Stimulated activated CD4-positive, alpha-beta T cell treated with anti-CD3 and anti-CD28 coated beads, TNF-alpha, amount 100 ng/mL, for 24 hours (primary cell): Measurements from ENCODE around the gene GARNL3.

Experiments used
- DNase-seq, 3 experiments: peaks; one replicate each; pipeline ENCODE4 v3.0.0-alpha.2; 2020; ENCODE audit warnings: low read depth in 3 of 3

GARNL3 gene

GRCh38 chr9:127311239-127311741 lies 46.7 kb downstream of the GARNL3 start:
- peak in 1 of 3 experiments; percentile 3 for DNase-seq

- no peak for DNase-seq
These were observed 48.5 kb downstream of the GARNL3 start for GRCh38 chr9:127313042-127313560.

- DNase-seq: no peak
These were observed 50.3 kb downstream of the GARNL3 start for GRCh38 chr9:127314911-127315310.

GRCh38 chr9:127316586-127317323 lies 52.2 kb downstream of the GARNL3 start:
- no peak for DNase-seq

GRCh38 chr9:127318651-127319167 lies 54.1 kb downstream of the GARNL3 start:
- DNase-seq: no peak

GRCh38 chr9:127319366-127320114 lies 55.0 kb downstream of the GARNL3 start:
- DNase-seq: no peak

- no peak for DNase-seq
These were observed 55.5 kb downstream of the GARNL3 start for GRCh38 chr9:127320115-127320378.

GRCh38 chr9:127323393-127323792 lies 58.8 kb downstream of the GARNL3 start:
- DNase-seq: no peak

GRCh38 chr9:127330501-127330900 lies 65.9 kb downstream of the GARNL3 start:
- no peak for DNase-seq

- no peak for DNase-seq
These were observed 68.9 kb downstream of the GARNL3 start for GRCh38 chr9:127333221-127334064.

- no peak for DNase-seq
These were observed 70.2 kb downstream of the GARNL3 start for GRCh38 chr9:127334725-127335124.

GRCh38 chr9:127336086-127336485 lies 71.5 kb downstream of the GARNL3 start:
- DNase-seq: no peak

- no peak for DNase-seq
These were observed 72.2 kb downstream of the GARNL3 start for GRCh38 chr9:127336506-127337352.

- DNase-seq: no peak
These were observed 76.1 kb downstream of the GARNL3 start for GRCh38 chr9:127340721-127341120.

- DNase-seq: no peak
These were observed 76.6 kb downstream of the GARNL3 start for GRCh38 chr9:127341152-127341551.

GRCh38 chr9:127344368-127345000 lies 79.9 kb downstream of the GARNL3 start:
- DNase-seq: no peak

- no peak for DNase-seq
These were observed 81.0 kb downstream of the GARNL3 start for GRCh38 chr9:127345566-127345965.

GRCh38 chr9:127346584-127346983 lies 82.0 kb downstream of the GARNL3 start:
- no peak for DNase-seq

- no peak for DNase-seq
These were observed 83.5 kb downstream of the GARNL3 start for GRCh38 chr9:127347831-127348776.
